SJCRH30 (cell line): ENCODE measurements around the gene ARHGAP23. TPM values are rescaled to one million over a fixed set of nuclear protein-coding genes. Genes with fewer than 3 reads are reported as not detected.
"Not testable (repeated sequence)": the region's sequence is repeated elsewhere in the genome, so short reads cannot be mapped to it uniquely, and the experiment has no call there.

Source experiments
- DNase-seq, 2 experiments: peaks; one replicate each; pipeline ENCODE4 v3.0.0-alpha.2; 2015 to 2020
- H3K27ac ChIP-seq: fragments of 250-450 bp; sonication (Bioruptor Pico); 2 replicates; pipeline ENCODE4 v1.5.1; 2020; ENCODE audit warnings: mild to moderate bottlenecking, moderate library complexity
- H3K27me3 ChIP-seq: fragments of 250-450 bp; sonication (Bioruptor Pico); 2 replicates; pipeline ENCODE4 v1.5.1; 2020; ENCODE audit warnings: mild to moderate bottlenecking, moderate library complexity
- H3K36me3 ChIP-seq: fragments of 250-450 bp; sonication (Bioruptor Pico); 2 replicates; pipeline ENCODE4 v1.5.1; 2020; ENCODE audit warnings: mild to moderate bottlenecking, moderate library complexity
- H3K4me1 ChIP-seq: fragments of 250-450 bp; sonication (Bioruptor Pico); 2 replicates; pipeline ENCODE4 v1.5.1; 2020; ENCODE audit warnings: mild to moderate bottlenecking, moderate library complexity
- H3K4me3 ChIP-seq: fragments of 250-450 bp; sonication (Bioruptor Pico); 2 replicates; pipeline ENCODE4 v1.5.1; 2020; ENCODE audit warnings: mild to moderate bottlenecking, moderate library complexity
- H3K9me3 ChIP-seq: fragments of 250-450 bp; sonication (Bioruptor Pico); replicated peaks from 2 replicates; pipeline ENCODE4 v1.5.1; 2020; ENCODE audit warnings: mild to moderate bottlenecking, moderate library complexity
- total RNA-seq: library from RNA; depleted of rRNA; stranded (reverse); fragments of >200 nt; shearing (Covaris generic); gene quantifications from 2 replicates; pipeline ENCODE4 v1.2.3, GENCODE V29; 2014

ARHGAP23 gene
- total RNA-seq, 1 experiment from 2014 or later = 35.7 TPM

GRCh38 chr17:38467491-38467890 lies 39.2 kb downstream of the ARHGAP23 start:
- Histone ChIP-seq H3K27me3 (no peaks in the 10 kb centered on the region), H3K9me3 (no peaks in the 10 kb centered on the region), H3K4me1 (peaks cover 9% of the 10 kb centered on the region), H3K27ac (no peak overlapping the region), H3K4me3 (no peak overlapping the region), H3K36me3 (peaks cover 37% of the 10 kb centered on the region)
- DNase-seq = no peak

GRCh38 chr17:38469875-38470274 lies 41.6 kb downstream of the ARHGAP23 start:
- peaks cover 20% of the 10 kb centered on the region for H3K36me3 ChIP-seq

GRCh38 chr17:38471253-38471652 lies 43.0 kb downstream of the ARHGAP23 start:
- H3K4me1 ChIP-seq, H3K27ac ChIP-seq, H3K27me3 ChIP-seq, H3K9me3 ChIP-seq, H3K4me3 ChIP-seq, DNase-seq: not testable (repeated sequence)
- H3K36me3 ChIP-seq = peaks cover 19% of the 10 kb centered on the region

More at GRCh38 chr17:38469875-38470274, 41.6 kb downstream of the ARHGAP23 start:
- Histone ChIP-seq H3K27ac (no peak overlapping the region), H3K4me1 (no peaks in the 10 kb centered on the region), H3K9me3 (no peaks in the 10 kb centered on the region), H3K4me3 (no peak overlapping the region), H3K27me3 (no peaks in the 10 kb centered on the region)
- no peak for DNase-seq

GRCh38 chr17:38474666-38475065 lies 46.4 kb downstream of the ARHGAP23 start:
- H3K27me3 ChIP-seq, H3K36me3 ChIP-seq, DNase-seq, H3K9me3 ChIP-seq, H3K27ac ChIP-seq, H3K4me3 ChIP-seq, H3K4me1 ChIP-seq: not testable (repeated sequence)

- DNase-seq = no peak
- H3K4me1 ChIP-seq = no peaks in the 10 kb centered on the region
- H3K9me3 ChIP-seq = no peaks in the 10 kb centered on the region
- H3K27ac ChIP-seq = no peak overlapping the region
- no peak overlapping the region for H3K4me3 ChIP-seq
- H3K36me3 ChIP-seq = peaks cover 3% of the 10 kb centered on the region; the same call in 1 of the 2 replicates
- H3K27me3 ChIP-seq = no peaks in the 10 kb centered on the region
Observed at GRCh38 chr17:38476549-38476948, 48.3 kb downstream of the ARHGAP23 start.

GRCh38 chr17:38477417-38477816 lies 49.2 kb downstream of the ARHGAP23 start:
- DNase-seq, H3K4me1 ChIP-seq, H3K36me3 ChIP-seq, H3K4me3 ChIP-seq, H3K27me3 ChIP-seq, H3K27ac ChIP-seq, H3K9me3 ChIP-seq: not testable (repeated sequence)

- H3K27me3 ChIP-seq, H3K36me3 ChIP-seq, H3K4me1 ChIP-seq, H3K27ac ChIP-seq, DNase-seq, H3K4me3 ChIP-seq, H3K9me3 ChIP-seq: not testable (repeated sequence)
Observed at GRCh38 chr17:38477951-38478350, 49.7 kb downstream of the ARHGAP23 start.

GRCh38 chr17:38478667-38479066 lies 50.4 kb downstream of the ARHGAP23 start:
- not testable (repeated sequence) for H3K36me3 ChIP-seq, DNase-seq, H3K4me1 ChIP-seq, H3K27me3 ChIP-seq, H3K27ac ChIP-seq, H3K9me3 ChIP-seq, H3K4me3 ChIP-seq

- not testable (repeated sequence) for H3K4me3 ChIP-seq, DNase-seq, H3K27me3 ChIP-seq, H3K36me3 ChIP-seq, H3K9me3 ChIP-seq, H3K27ac ChIP-seq, H3K4me1 ChIP-seq
Observed at GRCh38 chr17:38482039-38482699, 53.9 kb downstream of the ARHGAP23 start.

- H3K4me3 ChIP-seq = not testable (repeated sequence)
Observed at GRCh38 chr17:38482700-38483043, 54.4 kb downstream of the ARHGAP23 start.

GRCh38 chr17:38484242-38485145 lies 56.2 kb downstream of the ARHGAP23 start:
- H3K27ac ChIP-seq, H3K9me3 ChIP-seq, H3K27me3 ChIP-seq, H3K4me1 ChIP-seq, H3K4me3 ChIP-seq: not testable (repeated sequence)
- peaks cover 10% of the 10 kb centered on the region; the same call in 1 of the 2 replicates for H3K36me3 ChIP-seq
- peak; percentile 71 to 79 for DNase-seq

More at GRCh38 chr17:38482700-38483043, 54.4 kb downstream of the ARHGAP23 start:
- DNase-seq, H3K27ac ChIP-seq, H3K4me1 ChIP-seq, H3K27me3 ChIP-seq, H3K9me3 ChIP-seq, H3K36me3 ChIP-seq: not testable (repeated sequence)

- DNase-seq = no peak
- Histone ChIP-seq H3K27me3 (no peaks in the 10 kb centered on the region), H3K9me3 (no peaks in the 10 kb centered on the region), H3K4me1 (no peaks in the 10 kb centered on the region), H3K27ac (no peak overlapping the region), H3K36me3 (peaks cover 10% of the 10 kb centered on the region; the same call in 1 of the 2 replicates), H3K4me3 (no peak overlapping the region)
Observed at GRCh38 chr17:38485146-38485468, 56.8 kb downstream of the ARHGAP23 start.

GRCh38 chr17:38485681-38486298 lies 57.5 kb downstream of the ARHGAP23 start:
- not testable (repeated sequence) for H3K9me3 ChIP-seq, H3K4me1 ChIP-seq, H3K4me3 ChIP-seq, H3K27me3 ChIP-seq, H3K27ac ChIP-seq, DNase-seq
- peaks cover 10% of the 10 kb centered on the region; the same call in 1 of the 2 replicates for H3K36me3 ChIP-seq

- not testable (repeated sequence) for H3K4me1 ChIP-seq, H3K27ac ChIP-seq, H3K4me3 ChIP-seq, DNase-seq, H3K9me3 ChIP-seq, H3K27me3 ChIP-seq
- H3K36me3 ChIP-seq = peaks cover 10% of the 10 kb centered on the region
Observed at GRCh38 chr17:38489774-38490173, 61.5 kb downstream of the ARHGAP23 start.

- not testable (repeated sequence) for H3K27ac ChIP-seq
Observed at GRCh38 chr17:38491346-38492066, 63.2 kb downstream of the ARHGAP23 start.

More at GRCh38 chr17:38491346-38492066, 63.2 kb downstream of the ARHGAP23 start:
- not testable (repeated sequence) for DNase-seq, H3K4me3 ChIP-seq, H3K36me3 ChIP-seq, H3K4me1 ChIP-seq, H3K27me3 ChIP-seq, H3K9me3 ChIP-seq
